Natural killer cell (primary cell): ENCODE data around the gene YWHAB. TPM values are rescaled to one million over a fixed set of nuclear protein-coding genes. Genes with fewer than 3 reads are reported as not detected.

Experiments used
- ATAC-seq, 3 donors: fragments of 150-1000 bp in 2 of 3; fragments of 200-7000 bp in 1 of 3; cut with Tn5 transposase; 1 replicate in 1 of 3; 2 replicates in 2 of 3; pipeline ENCODE4 v1.10.0; 2021; ENCODE audit warnings: mild to moderate bottlenecking in 2 of 3, moderate library complexity in 2 of 3
- DNase-seq, 2 donors: peaks; one replicate each; pipeline versions ENCODE4 v3.0.0 to v3.0.0-alpha.2; 2013 to 2021; ENCODE audit warnings: mixed read lengths in 1 of 2
- H3K27ac ChIP-seq: one replicate; pipeline ENCODE4 v1.5.1; 2013; ENCODE audit warnings: mild to moderate bottlenecking, low read length
- H3K27me3 ChIP-seq: one replicate; pipeline ENCODE4 v1.6.1; 2013; ENCODE audit warnings: low read length; ENCODE audit not compliant: control insufficient read depth, insufficient read depth
- H3K36me3 ChIP-seq: one replicate; pipeline ENCODE4 v1.6.1; 2013; ENCODE audit warnings: low read length; ENCODE audit not compliant: control insufficient read depth, insufficient read depth
- H3K4me1 ChIP-seq: one replicate; pipeline ENCODE4 v1.6.1; 2013; ENCODE audit warnings: low read length; ENCODE audit not compliant: control insufficient read depth, insufficient read depth
- H3K4me3 ChIP-seq: one replicate; pipeline ENCODE4 v1.5.1; 2013; ENCODE audit warnings: low read length
- H3K9me3 ChIP-seq: one replicate; pipeline ENCODE4 v1.6.1; 2013; ENCODE audit warnings: low read length; ENCODE audit not compliant: control insufficient read depth, insufficient read depth
- H3K27ac Mint-ChIP-seq, 2 donors: one replicate each; pipeline ENCODE4 v1.8.0; 2022; ENCODE audit warnings: mild to moderate bottlenecking in 2 of 2, mixed read lengths in 2 of 2, moderate library complexity in 1 of 2
- H3K27me3 Mint-ChIP-seq, 2 donors: one replicate each; pipeline ENCODE4 v1.8.0; 2022; ENCODE audit warnings: low read depth in 2 of 2, mixed read lengths in 2 of 2
- H3K36me3 Mint-ChIP-seq: one replicate; pipeline ENCODE4 v1.8.0; 2022; ENCODE audit warnings: mixed read lengths
- H3K4me1 Mint-ChIP-seq, 2 donors: one replicate each; pipeline ENCODE4 v1.8.0; 2022; ENCODE audit warnings: mixed read lengths in 2 of 2
- H3K4me3 Mint-ChIP-seq: one replicate; pipeline ENCODE4 v1.8.0; 2022; ENCODE audit warnings: mild to moderate bottlenecking, moderate library complexity, mixed read lengths
- H3K9me3 Mint-ChIP-seq, 2 donors: one replicate each; pipeline ENCODE4 v1.8.0; 2022; ENCODE audit warnings: mixed read lengths in 2 of 2
- CTCF ChIP-seq: fragments of 200-600 bp; IDR thresholded peaks from one replicate; pipeline ENCODE4 v1.8.0; 2022; ENCODE audit warnings: antibody characterized with exemption
- WGBS: methylation state at CpG from one replicate; pipeline ENCODE4 v1.1.7; 2013; ENCODE audit warnings: missing lambda C conversion rate; ENCODE audit not compliant: insufficient coverage; 5-methylcytosine and 5-hydroxymethylcytosine counted together
- intact Hi-C: fragments of 100-400 bp; cut with micrococcal nuclease; formaldehyde crosslinking; loops from one replicate; pipeline ENCODE4 v1.14.2; 2022
- total RNA-seq, 4 donors: library from RNA; stranded (reverse); fragments of 120-200 nt in 1 of 4; gene quantifications; one replicate each; pipeline versions ENCODE4 v1.2.3 to v1.2.4, GENCODE V29; 2013 to 2022

The YWHAB gene
- total RNA-seq, 3 donors from 2014 or later (not counting 1 experiment from before 2014, with no cell fraction given) = 137 to 199 (median 179) TPM

GRCh38 chr20:44946271-44946852 is 60.9 kb downstream of the YWHAB start:
- Mint-ChIP-seq H3K9me3 (no peaks in the 10 kb centered on the region), H3K27ac (no peak overlapping the region), H3K36me3 (no peaks in the 10 kb centered on the region), H3K4me3 (no peak overlapping the region), H3K27me3 (no peaks in the 10 kb centered on the region), H3K4me1 (peaks cover 0 to 8% of the 10 kb centered on the region in 2 donors)
- no peaks in the 10 kb centered on the region for H3K27me3 ChIP-seq
- no peak for TF ChIP-seq CTCF
- WGBS = 96% methylated on average over 2 of the region's 2 CpGs
- no peaks in the 10 kb centered on the region for H3K9me3 ChIP-seq
- no peak for ATAC-seq
- H3K27ac ChIP-seq = no peak overlapping the region
- H3K36me3 ChIP-seq = peaks cover 78% of the 10 kb centered on the region
- DNase-seq = no peak
- no peak overlapping the region for H3K4me3 ChIP-seq
- intact Hi-C loops = no loop called here
- H3K4me1 ChIP-seq = no peaks in the 10 kb centered on the region

GRCh38 chr20:44948107-44948506 is 62.6 kb downstream of the YWHAB start:
- no peak for TF ChIP-seq CTCF

GRCh38 chr20:44948513-44948912 is 63.0 kb downstream of the YWHAB start:
- Mint-ChIP-seq H3K27ac (no peak overlapping the region), H3K4me1 (peaks cover 0 to 20% of the 10 kb centered on the region in 2 donors), H3K9me3 (no peaks in the 10 kb centered on the region), H3K27me3 (no peaks in the 10 kb centered on the region), H3K4me3 (no peak overlapping the region), H3K36me3 (no peaks in the 10 kb centered on the region)
- H3K27ac ChIP-seq = no peak overlapping the region
- no peak for DNase-seq
- H3K4me3 ChIP-seq = no peak overlapping the region
- intact Hi-C loops = no loop called here
- WGBS = 94% methylated on average over 2 of the region's 2 CpGs
- no peaks in the 10 kb centered on the region for H3K9me3 ChIP-seq
- no peak for TF ChIP-seq CTCF
- H3K36me3 ChIP-seq = peaks cover 65% of the 10 kb centered on the region
- no peaks in the 10 kb centered on the region for H3K4me1 ChIP-seq
- no peak for ATAC-seq
- H3K27me3 ChIP-seq = no peaks in the 10 kb centered on the region

More at GRCh38 chr20:44948107-44948506, 62.6 kb downstream of the YWHAB start:
- no peaks in the 10 kb centered on the region for H3K27me3 Mint-ChIP-seq
- DNase-seq = no peak
- no peak overlapping the region for H3K4me3 Mint-ChIP-seq
- no peak overlapping the region for H3K27ac ChIP-seq
- H3K27me3 ChIP-seq = no peaks in the 10 kb centered on the region
- peaks cover 69% of the 10 kb centered on the region for H3K36me3 ChIP-seq
- WGBS = 98% methylated on average over 5 of the region's 5 CpGs
- no peak overlapping the region for H3K4me3 ChIP-seq
- no peaks in the 10 kb centered on the region for H3K9me3 ChIP-seq
- H3K27ac Mint-ChIP-seq = no peak overlapping the region
- H3K9me3 Mint-ChIP-seq = no peaks in the 10 kb centered on the region
- no peaks in the 10 kb centered on the region for H3K36me3 Mint-ChIP-seq
- peaks cover 0 to 16% of the 10 kb centered on the region in 2 donors for H3K4me1 Mint-ChIP-seq
- intact Hi-C loops = no loop called here
- no peak for ATAC-seq
- no peaks in the 10 kb centered on the region for H3K4me1 ChIP-seq

- no peaks in the 10 kb centered on the region for H3K27me3 ChIP-seq
- TF ChIP-seq CTCF = no peak
- H3K4me3 Mint-ChIP-seq = no peak overlapping the region
- H3K36me3 ChIP-seq = peaks cover 67% of the 10 kb centered on the region
- H3K36me3 Mint-ChIP-seq = no peaks in the 10 kb centered on the region
- no peaks in the 10 kb centered on the region for H3K4me1 ChIP-seq
- H3K27ac ChIP-seq = no peak overlapping the region
- no peak for DNase-seq
- no peaks in the 10 kb centered on the region for H3K27me3 Mint-ChIP-seq
- ATAC-seq = no peak
- no peak overlapping the region for H3K27ac Mint-ChIP-seq
- intact Hi-C loops = no loop called here
- H3K4me1 Mint-ChIP-seq = peaks cover 0 to 26% of the 10 kb centered on the region in 2 donors
- H3K4me3 ChIP-seq = no peak overlapping the region
- 100% methylated on average over 1 of the region's 1 CpG for WGBS
- H3K9me3 ChIP-seq = no peaks in the 10 kb centered on the region
- no peaks in the 10 kb centered on the region for H3K9me3 Mint-ChIP-seq
Measured at GRCh38 chr20:44950368-44950767, 64.9 kb downstream of the YWHAB start.
